ENCODE results near the gene TYW5.

DNA sequence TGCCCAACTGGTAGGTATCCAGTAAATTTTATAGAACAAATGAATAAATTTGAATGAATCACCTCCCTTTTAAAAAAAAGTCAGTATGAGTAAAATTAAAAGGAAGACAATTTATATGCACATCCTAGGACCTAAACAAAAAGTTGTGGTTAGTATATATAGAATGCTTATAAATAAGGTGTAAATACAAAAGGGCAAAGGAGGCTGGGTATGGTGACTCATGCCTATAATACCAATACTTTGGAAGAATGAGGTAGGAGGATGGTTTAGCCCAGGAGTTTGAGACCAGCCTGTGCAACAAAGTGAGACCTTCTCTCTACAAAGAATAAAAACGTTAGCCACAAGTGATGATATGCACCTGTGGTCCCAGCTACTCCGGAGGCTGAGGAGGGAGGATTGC is 31.4 kb downstream of the TYW5 start:
- no peak for TF ChIP-seq POLR2AphosphoS5 (IDR thresholded peaks at IDR 0.05; ENCODE audit: low read depth, low read length)
- TF ChIP-seq, protein P1, sequence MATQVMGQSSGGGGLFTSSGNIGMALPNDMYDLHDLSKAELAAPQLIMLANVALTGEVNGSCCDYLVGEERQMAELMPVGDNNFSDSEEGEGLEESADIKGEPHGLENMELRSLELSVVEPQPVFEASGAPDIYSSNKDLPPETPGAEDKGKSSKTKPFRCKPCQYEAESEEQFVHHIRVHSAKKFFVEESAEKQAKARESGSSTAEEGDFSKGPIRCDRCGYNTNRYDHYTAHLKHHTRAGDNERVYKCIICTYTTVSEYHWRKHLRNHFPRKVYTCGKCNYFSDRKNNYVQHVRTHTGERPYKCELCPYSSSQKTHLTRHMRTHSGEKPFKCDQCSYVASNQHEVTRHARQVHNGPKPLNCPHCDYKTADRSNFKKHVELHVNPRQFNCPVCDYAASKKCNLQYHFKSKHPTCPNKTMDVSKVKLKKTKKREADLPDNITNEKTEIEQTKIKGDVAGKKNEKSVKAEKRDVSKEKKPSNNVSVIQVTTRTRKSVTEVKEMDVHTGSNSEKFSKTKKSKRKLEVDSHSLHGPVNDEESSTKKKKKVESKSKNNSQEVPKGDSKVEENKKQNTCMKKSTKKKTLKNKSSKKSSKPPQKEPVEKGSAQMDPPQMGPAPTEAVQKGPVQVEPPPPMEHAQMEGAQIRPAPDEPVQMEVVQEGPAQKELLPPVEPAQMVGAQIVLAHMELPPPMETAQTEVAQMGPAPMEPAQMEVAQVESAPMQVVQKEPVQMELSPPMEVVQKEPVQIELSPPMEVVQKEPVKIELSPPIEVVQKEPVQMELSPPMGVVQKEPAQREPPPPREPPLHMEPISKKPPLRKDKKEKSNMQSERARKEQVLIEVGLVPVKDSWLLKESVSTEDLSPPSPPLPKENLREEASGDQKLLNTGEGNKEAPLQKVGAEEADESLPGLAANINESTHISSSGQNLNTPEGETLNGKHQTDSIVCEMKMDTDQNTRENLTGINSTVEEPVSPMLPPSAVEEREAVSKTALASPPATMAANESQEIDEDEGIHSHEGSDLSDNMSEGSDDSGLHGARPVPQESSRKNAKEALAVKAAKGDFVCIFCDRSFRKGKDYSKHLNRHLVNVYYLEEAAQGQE (IDR thresholded peaks at IDR 0.05; ENCODE audit: insufficient read depth in 1 of 2, low read depth in 2 of 2, low read length in 2 of 2): no peak
